GM19023 (cell line): ENCODE measurements around the gene ASMTL.

Experiments used
- ATAC-seq: cut with Tn5 transposase; IDR thresholded peaks from one replicate; pipeline ENCODE4 v1.9.1; 2021; ENCODE audit warnings: mild to moderate bottlenecking, moderate library complexity; ENCODE audit not compliant: unreplicated experiment

ASMTL gene

GRCh38 chrX:1355131-1356046 is 97.3 kb downstream of the ASMTL start:
- no peak for ATAC-seq

- no peak for ATAC-seq
Observed at GRCh38 chrX:1354036-1355019, 98.4 kb downstream of the ASMTL start.
